HG03460 (cell line): ENCODE data around the gene CALML3.

Source experiments
- ATAC-seq: cut with Tn5 transposase; IDR thresholded peaks from one replicate; pipeline ENCODE4 v1.9.1; 2021; ENCODE audit not compliant: unreplicated experiment

The CALML3 gene

GRCh38 chr10:5490698-5491464 is 33.9 kb upstream of the CALML3 start:
- ATAC-seq, result no peak

- no peak for ATAC-seq
Observed at GRCh38 chr10:5491477-5491876, 33.3 kb upstream of the CALML3 start.

GRCh38 chr10:5492322-5492855 is 32.4 kb upstream of the CALML3 start:
- no peak for ATAC-seq

GRCh38 chr10:5492929-5493576 is 31.7 kb upstream of the CALML3 start:
- ATAC-seq, result no peak

GRCh38 chr10:5493691-5494090 is 31.1 kb upstream of the CALML3 start:
- no peak for ATAC-seq

- ATAC-seq, result no peak
Observed at GRCh38 chr10:5494611-5495010, 30.1 kb upstream of the CALML3 start.

GRCh38 chr10:5496261-5497250 is 28.2 kb upstream of the CALML3 start:
- ATAC-seq, result no peak

- ATAC-seq, result no peak
Observed at GRCh38 chr10:5497289-5497688, 27.5 kb upstream of the CALML3 start.

- no peak for ATAC-seq
Observed at GRCh38 chr10:5497948-5498730, 26.6 kb upstream of the CALML3 start.

GRCh38 chr10:5498791-5499492 is 25.8 kb upstream of the CALML3 start:
- ATAC-seq, result no peak

- ATAC-seq, result no peak
Observed at GRCh38 chr10:5499493-5500140, 25.1 kb upstream of the CALML3 start, which contains the start of gene CALML5. TSS of gene CALML5 (minus strand) at chr10:5499570. CDS start at chr10:5499438, 132 bp downstream.

GRCh38 chr10:5500162-5500670 is 24.5 kb upstream of the CALML3 start:
- ATAC-seq, result no peak

- no peak for ATAC-seq
Observed at GRCh38 chr10:5500910-5501309, 23.9 kb upstream of the CALML3 start.

GRCh38 chr10:5502061-5502521 is 22.7 kb upstream of the CALML3 start:
- no peak for ATAC-seq

GRCh38 chr10:5502571-5503476 is 21.9 kb upstream of the CALML3 start:
- no peak for ATAC-seq

- ATAC-seq, result no peak
Observed at GRCh38 chr10:5503477-5503835, 21.3 kb upstream of the CALML3 start.

GRCh38 chr10:5504146-5505072 is 20.4 kb upstream of the CALML3 start:
- ATAC-seq, result no peak
